Osteoblast (primary cell): ENCODE data around the gene NEBL. TPM values are rescaled to one million over a fixed set of nuclear protein-coding genes. Genes with fewer than 3 reads are reported as not detected.

Experiments
- DNase-seq: peaks from one replicate; pipeline ENCODE4 v3.0.0; 2011; ENCODE audit warnings: low spot score, mixed read lengths; ENCODE audit not compliant: insufficient read length; ENCODE audit errors: missing footprints
- H2AFZ ChIP-seq: 2 replicates; pipeline ENCODE4 v1.6.0; 2011; ENCODE audit warnings: mild to moderate bottlenecking, low read length
- H3K27ac ChIP-seq: 2 replicates; pipeline ENCODE4 v1.5.1; 2011; ENCODE audit warnings: mild to moderate bottlenecking, low read depth, low read length, moderate library complexity
- H3K27me3 ChIP-seq: 2 replicates; pipeline ENCODE4 v1.6.0; 2012; ENCODE audit warnings: mild to moderate bottlenecking, control low read depth, inconsistent platforms, low read length, moderate library complexity; ENCODE audit not compliant: insufficient read depth
- H3K36me3 ChIP-seq: 2 replicates; pipeline ENCODE4 v1.5.1; 2011; ENCODE audit warnings: mild to moderate bottlenecking, low read length, control low read depth, moderate library complexity; ENCODE audit not compliant: insufficient read depth
- H3K4me1 ChIP-seq: 2 replicates; pipeline ENCODE4 v1.5.1; 2011; ENCODE audit warnings: mild to moderate bottlenecking, low read length, control low read depth, moderate library complexity; ENCODE audit not compliant: insufficient read depth
- H3K4me2 ChIP-seq: 2 replicates; pipeline ENCODE4 v1.6.0; 2011; ENCODE audit warnings: mild to moderate bottlenecking, low read length; ENCODE audit not compliant: insufficient read depth
- H3K4me3 ChIP-seq: fragments of 200-600 bp; sonication (generic); 3 replicates; pipeline ENCODE4 v1.5.1; 2012; ENCODE audit warnings: mild to moderate bottlenecking, low read length, inconsistent platforms; ENCODE audit not compliant: insufficient read depth
- H3K79me2 ChIP-seq: 2 replicates; pipeline ENCODE4 v1.6.0; 2012; ENCODE audit warnings: mild to moderate bottlenecking, low read length, control low read depth, inconsistent platforms; ENCODE audit not compliant: insufficient read depth
- H3K9me3 ChIP-seq: 2 replicates; pipeline ENCODE4 v1.5.1; 2011; ENCODE audit warnings: low read depth, low read length, control low read depth
- H4K20me1 ChIP-seq: 2 replicates; pipeline ENCODE4 v1.6.0; 2012; ENCODE audit warnings: mild to moderate bottlenecking, low read length, control low read depth; ENCODE audit not compliant: insufficient read depth
- CTCF ChIP-seq: IDR thresholded peaks from 2 replicates; pipeline ENCODE4 v1.5.1; 2011; ENCODE audit warnings: mild to moderate bottlenecking, low read depth, low read length, moderate library complexity; ENCODE audit errors: extremely low read depth
- total RNA-seq: library from RNA; depleted of rRNA; stranded (reverse); fragments of >200 nt; gene quantifications from 2 replicates; pipeline ENCODE4 v1.2.3, GENCODE V29; 2012

NEBL gene
- total RNA-seq, 1 donor, result under 0.01 TPM

DNA sequence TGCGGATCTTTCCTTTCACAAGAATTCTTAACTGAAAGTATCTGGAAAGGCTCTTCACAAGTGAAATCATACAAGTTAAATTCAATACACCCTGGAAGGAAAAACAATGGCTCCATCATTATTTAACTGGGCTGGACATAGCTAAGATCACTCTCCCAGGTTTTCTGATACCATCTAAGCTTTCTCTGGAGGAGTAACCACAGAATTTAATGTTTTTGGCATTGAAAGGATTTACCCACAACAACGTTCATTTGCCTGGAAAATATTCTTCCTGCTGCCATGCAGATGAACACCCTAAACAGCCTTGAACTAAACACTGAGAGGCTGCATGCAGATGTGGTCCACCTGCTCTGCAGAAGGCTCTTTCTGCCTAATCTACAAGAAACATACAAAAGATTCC lies 4.3 kb downstream of the NEBL start:
- TF ChIP-seq CTCF, result no peak
- peak; percentile 46 for DNase-seq
- Histone ChIP-seq H3K4me3 (no peak overlapping the region), H3K4me1 (no peaks in the 10 kb centered on the region), H3K36me3 (no peaks in the 10 kb centered on the region), H3K27ac (no peak overlapping the region), H4K20me1 (no peaks in the 10 kb centered on the region), H3K9me3 (no peaks in the 10 kb centered on the region), H3K27me3 (no peaks in the 10 kb centered on the region), H3K4me2 (no peak overlapping the region), H2AFZ (no peak overlapping the region), H3K79me2 (no peaks in the 10 kb centered on the region)

GRCh38 chr10:20892011-20892585 lies 5.0 kb downstream of the NEBL start:
- no peaks in the 10 kb centered on the region for H3K9me3 ChIP-seq
- H3K79me2 ChIP-seq, result no peaks in the 10 kb centered on the region
- no peak overlapping the region for H3K27ac ChIP-seq
- no peak for TF ChIP-seq CTCF
- no peak overlapping the region for H3K4me2 ChIP-seq
- no peak for DNase-seq
- H3K36me3 ChIP-seq, result no peaks in the 10 kb centered on the region
- H2AFZ ChIP-seq, result no peak overlapping the region
- H3K4me1 ChIP-seq, result no peaks in the 10 kb centered on the region
- H3K4me3 ChIP-seq, result no peak overlapping the region
- no peaks in the 10 kb centered on the region for H4K20me1 ChIP-seq
- H3K27me3 ChIP-seq, result no peaks in the 10 kb centered on the region

GRCh38 chr10:20891338-20891714 lies 5.8 kb downstream of the NEBL start:
- no peak for DNase-seq
- no peak overlapping the region for H3K4me2 ChIP-seq
- no peaks in the 10 kb centered on the region for H3K9me3 ChIP-seq
- no peaks in the 10 kb centered on the region for H3K79me2 ChIP-seq
- no peaks in the 10 kb centered on the region for H3K4me1 ChIP-seq
- H3K27ac ChIP-seq, result no peak overlapping the region
- no peaks in the 10 kb centered on the region for H3K36me3 ChIP-seq
- no peak overlapping the region for H2AFZ ChIP-seq
- H4K20me1 ChIP-seq, result no peaks in the 10 kb centered on the region
- TF ChIP-seq CTCF, result no peak
- no peaks in the 10 kb centered on the region for H3K27me3 ChIP-seq
- H3K4me3 ChIP-seq, result no peak overlapping the region

GRCh38 chr10:20890491-20891337 lies 6.4 kb downstream of the NEBL start:
- Histone ChIP-seq H3K27me3 (no peaks in the 10 kb centered on the region), H3K27ac (no peak overlapping the region), H3K4me2 (no peak overlapping the region), H4K20me1 (no peaks in the 10 kb centered on the region), H3K4me1 (no peaks in the 10 kb centered on the region), H3K4me3 (no peak overlapping the region), H3K79me2 (no peaks in the 10 kb centered on the region), H3K9me3 (no peaks in the 10 kb centered on the region), H3K36me3 (no peaks in the 10 kb centered on the region), H2AFZ (no peak overlapping the region)
- no peak for TF ChIP-seq CTCF
- no peak for DNase-seq
